Esophagus squamous epithelium (tissue), 5 donors: ENCODE data around the gene NPRL2. TPM values are rescaled to one million over a fixed set of nuclear protein-coding genes. Genes with fewer than 3 reads are reported as not detected.

Experiments used
- DNase-seq: peaks from one replicate; lab custom pipeline; 2025; lab: John Stamatoyannopoulos, UW
- H3K27ac ChIP-seq, 4 donors: fragments of 200-600 bp; sonication (generic); one replicate each; pipeline ENCODE4 v1.5.1; 2016 to 2019; ENCODE audit warnings: mild to moderate bottlenecking in 1 of 4
- H3K27me3 ChIP-seq, 4 donors: fragments of 200-600 bp; sonication (generic); 1 replicate in 3 of 4; 2 replicates in 1 of 4; pipeline versions ENCODE4 v1.5.1 to v1.6.0; 2017 to 2021; ENCODE audit warnings: antibody characterized with exemption in 1 of 4
- H3K36me3 ChIP-seq, 3 donors: fragments of 200-600 bp; sonication (generic); one replicate each; pipeline ENCODE4 v1.5.1; 2016 to 2019
- H3K4me1 ChIP-seq, 3 donors: fragments of 200-600 bp; sonication (generic); one replicate each; pipeline ENCODE4 v1.5.1; 2017 to 2019
- H3K4me3 ChIP-seq, 4 donors: fragments of 200-600 bp; sonication (generic); 1 replicate in 3 of 4; 2 replicates in 1 of 4; pipeline ENCODE4 v1.5.1; 2016 to 2019; ENCODE audit warnings: mild to moderate bottlenecking in 2 of 4, moderate library complexity in 1 of 4
- H3K9me3 ChIP-seq, 3 donors: fragments of 200-600 bp; sonication (generic); one replicate each; pipeline ENCODE4 v1.5.1; 2016 to 2019
- CTCF ChIP-seq, 6 experiments: fragments of 450-650 bp in 4 of 6; fragments of 200-600 bp in 2 of 6; sonication (generic) in 2 of 6; IDR thresholded peaks; one replicate each; pipeline ENCODE4 v1.5.1; 2016 to 2019; ENCODE audit warnings: antibody characterized with exemption in 6 of 6, mild to moderate bottlenecking in 4 of 6, moderate library complexity in 4 of 6
- POLR2A ChIP-seq, 4 donors: fragments of 450-650 bp; IDR thresholded peaks; one replicate each; pipeline ENCODE4 v1.6.1; 2017; ENCODE audit warnings: antibody characterized with exemption in 4 of 4, mild to moderate bottlenecking in 4 of 4, moderate library complexity in 3 of 4
- WGBS, 2 donors: methylation state at CpG; one replicate each; pipeline ENCODE4 v1.1.5; 2018; 5-methylcytosine and 5-hydroxymethylcytosine counted together
- intact Hi-C: fragments of 100-400 bp; cut with DNase I; formaldehyde crosslinking; loops from one replicate; pipeline ENCODE4 v1.15.0; 2022
- total RNA-seq, 4 donors: library from RNA; depleted of rRNA; stranded (reverse); fragments of >200 nt; gene quantifications; one replicate each; pipeline ENCODE4 v1.1.0, GENCODE V29; 2016
- donor health status: DM: yes; HTN: yes; CAD: no.

Gene NPRL2
- total RNA-seq: 10 to 100 TPM; 10.4 to 21.2 (median 16.1) TPM

DNA sequence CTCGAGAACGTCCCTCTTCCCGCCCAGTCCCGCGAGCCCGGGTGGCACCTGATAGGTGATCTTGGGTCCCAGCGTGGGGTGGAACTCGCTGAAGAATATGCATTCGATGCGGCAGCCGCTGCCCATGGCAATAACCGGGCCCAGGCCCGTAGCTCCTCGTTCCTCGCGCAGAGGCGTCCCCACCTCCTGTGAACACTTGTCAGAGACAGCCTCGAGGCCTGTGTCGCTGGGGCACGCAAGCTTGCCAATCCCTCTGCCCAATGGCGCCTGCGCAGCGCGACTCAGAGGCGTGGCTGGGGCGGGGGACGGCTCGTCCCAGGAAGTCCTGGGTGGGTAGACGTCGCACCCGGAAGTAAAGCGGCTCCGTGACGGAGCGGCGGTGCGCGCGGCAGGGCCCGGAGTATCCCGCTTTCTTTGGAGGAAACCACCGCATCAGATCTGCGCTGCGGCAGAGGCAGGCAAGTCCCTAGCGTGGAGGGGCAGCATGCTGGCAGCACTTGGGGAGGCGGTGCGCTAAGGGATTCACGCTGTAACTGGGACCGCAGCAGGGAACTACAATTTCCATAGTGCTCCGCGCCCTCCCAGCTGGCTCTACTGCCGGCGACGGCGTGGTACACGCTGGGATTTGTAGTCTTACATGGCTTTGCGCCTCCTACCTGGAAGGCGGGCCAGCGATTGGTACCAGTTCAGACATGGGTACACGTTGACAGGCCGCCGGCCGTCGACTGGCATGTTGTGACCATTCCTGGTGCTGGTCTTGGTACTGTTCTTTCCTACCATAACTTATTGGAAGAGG, at the start of gene NPRL2, which contains the start of gene CYB561D2:
Gene NPRL2 (minus strand): TSS at position 249 of the 796 bp plus-strand sequence. CDS start 123 bp downstream, at position 126.
Gene CYB561D2 (plus strand): TSS at position 336 of the 796 bp plus-strand sequence. CDS start 572 bp downstream, outside the sequence.
- intact Hi-C loops: no loop called here
- peak within 1 kb of the TSS; percentile 64 to 97 (median 79) for H3K4me3 ChIP-seq

DNA sequence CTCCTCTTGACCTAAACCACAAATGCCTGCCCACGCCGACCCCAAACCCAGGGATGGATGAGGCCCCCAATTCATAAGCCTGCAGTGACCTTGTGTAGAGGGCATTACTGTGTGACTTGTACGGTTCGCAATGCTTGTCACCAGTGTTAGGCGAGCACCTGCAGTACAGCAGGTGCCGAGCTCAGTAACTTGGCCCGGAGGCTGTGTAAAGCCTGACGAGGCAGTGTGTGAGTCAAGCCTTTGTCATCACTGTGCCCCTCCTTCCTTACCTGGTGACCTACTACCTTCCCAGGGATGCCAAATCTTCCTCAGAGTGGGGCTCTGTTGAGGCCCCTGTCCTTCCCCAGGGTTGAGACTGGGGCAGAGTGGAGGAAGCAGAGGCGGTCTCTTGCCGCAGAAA, 45.9 kb upstream of the NPRL2 start:
- peaks cover 0 to 61% (median 0%) of the 10 kb centered on the region in 4 donors for H3K27me3 ChIP-seq
- H3K9me3 ChIP-seq: no peaks in the 10 kb centered on the region
- TF ChIP-seq CTCF (IDR thresholded peaks at IDR 0.05): no peak
- no peak for TF ChIP-seq POLR2A (IDR thresholded peaks at IDR 0.05)
- intact Hi-C loops: no loop called here
- no peak overlapping the region for H3K27ac ChIP-seq
- peaks cover 0 to 3% (median 0%) of the 10 kb centered on the region in 3 donors for H3K4me1 ChIP-seq
- H3K4me3 ChIP-seq: no peak overlapping the region
- H3K36me3 ChIP-seq: no peaks in the 10 kb centered on the region
- 36 to 70% methylated on average over 7 to 10 of the region's 10 CpGs for WGBS, 2 donors
- DNase-seq: no peak

More for the DNA sequence above, at the start of gene NPRL2, which contains the start of gene CYB561D2:
- Histone ChIP-seq H3K27ac (peak within 1 kb of the TSS; percentile 87 to 99 (median 95)), H3K36me3 (peaks cover 20 to 54% (median 24%) of the 10 kb centered on the region in 3 donors), H3K4me1 (peaks cover 21 to 92% (median 29%) of the 10 kb centered on the region in 3 donors), H3K9me3 (no peaks in the 10 kb centered on the region), H3K27me3 (no peaks in the 10 kb centered on the region)
- TF ChIP-seq CTCF (IDR thresholded peaks at IDR 0.05) (peak in 1 of 6 experiments; percentile 2), POLR2A (IDR thresholded peaks at IDR 0.05) (peak in 3 of 4 donors; percentile 4 to 89 (median 88))
- WGBS, 2 donors: 0% methylated on average over 3 to 14 of the region's 64 CpGs
- DNase-seq: peak; percentile 83

DNA sequence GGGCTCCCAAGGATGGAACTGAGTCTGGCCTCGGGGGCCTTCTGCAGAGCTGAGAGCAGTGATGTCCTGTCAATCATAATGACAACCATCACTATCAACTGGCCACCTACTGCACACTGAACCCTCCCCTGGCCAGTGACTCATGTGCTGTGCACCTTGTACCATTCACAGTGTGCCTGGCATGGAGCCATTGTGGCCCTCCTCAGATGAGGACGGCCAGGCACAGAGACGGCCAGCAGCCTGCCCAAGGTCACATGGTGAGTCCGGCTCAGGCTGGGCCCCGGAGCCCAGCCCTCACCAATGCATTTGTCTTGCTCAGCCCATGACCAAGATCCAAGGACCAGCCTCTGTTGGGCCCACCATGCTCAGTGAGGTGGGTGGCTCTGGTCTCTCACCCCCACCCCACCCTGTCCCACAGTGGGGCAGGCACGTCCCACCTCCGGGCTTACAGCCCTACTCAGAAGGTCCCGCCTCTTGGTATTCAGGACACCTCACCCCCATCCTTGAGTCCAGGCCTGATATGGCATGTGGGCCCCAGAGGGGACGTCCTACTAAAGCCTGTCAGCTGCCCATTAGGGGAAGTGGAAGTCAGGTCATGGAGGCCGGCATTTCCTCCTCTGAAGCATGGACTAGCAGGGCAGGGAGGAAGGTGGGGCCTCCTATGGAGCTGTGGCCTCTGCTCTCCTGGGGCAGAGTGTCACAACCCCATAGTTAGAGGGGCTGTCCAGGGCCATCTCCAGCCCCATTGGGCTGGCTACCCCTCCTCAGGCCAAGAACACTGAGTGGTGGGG, 44.7 kb upstream of the NPRL2 start:
- 37 to 85% methylated on average over 2 to 4 of the region's 10 CpGs for WGBS, 2 donors
- Histone ChIP-seq H3K9me3 (no peaks in the 10 kb centered on the region), H3K36me3 (no peaks in the 10 kb centered on the region), H3K27me3 (peaks cover 0 to 57% (median 0%) of the 10 kb centered on the region in 4 donors), H3K4me1 (peaks cover 7 to 14% (median 11%) of the 10 kb centered on the region in 3 donors), H3K27ac (no peak overlapping the region), H3K4me3 (no peak overlapping the region)
- TF ChIP-seq CTCF (IDR thresholded peaks at IDR 0.05) (no peak), POLR2A (IDR thresholded peaks at IDR 0.05) (no peak)
- intact Hi-C loops: no loop called here
- no peak for DNase-seq

DNA sequence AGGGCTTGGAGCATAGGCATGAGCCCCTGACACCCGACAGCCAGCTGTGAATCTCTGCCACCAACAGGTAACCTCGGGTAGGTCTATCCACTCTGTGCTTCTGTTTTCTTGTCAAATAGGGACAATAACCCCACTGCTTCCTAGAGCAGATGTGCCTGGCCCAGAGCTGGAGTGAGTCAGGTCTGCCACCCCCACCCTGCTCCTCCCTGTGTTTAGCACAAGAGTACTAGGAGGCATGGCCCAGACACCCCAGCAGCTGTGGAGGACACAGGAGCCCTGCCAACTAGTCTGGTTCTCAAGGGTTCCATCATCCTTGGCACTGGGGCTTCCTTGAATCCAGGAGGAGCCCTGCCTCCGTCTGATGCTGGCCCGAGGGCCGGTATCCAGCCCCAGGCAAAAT, 42.5 kb upstream of the NPRL2 start:
- intact Hi-C loops: no loop called here
- Histone ChIP-seq H3K4me3 (no peak overlapping the region), H3K27ac (no peak overlapping the region), H3K9me3 (no peaks in the 10 kb centered on the region), H3K27me3 (peaks cover 0 to 38% (median 0%) of the 10 kb centered on the region in 4 donors), H3K4me1 (peaks cover 7 to 15% (median 11%) of the 10 kb centered on the region in 3 donors), H3K36me3 (no peaks in the 10 kb centered on the region)
- TF ChIP-seq CTCF (IDR thresholded peaks at IDR 0.05) (no peak), POLR2A (IDR thresholded peaks at IDR 0.05) (no peak)
- DNase-seq: no peak
- WGBS, 2 donors: 65 to 75% methylated on average over 2 to 5 of the region's 5 CpGs
